Measurements from ENCODE around the gene TLNRD1.

Gene TLNRD1

GRCh38 chr15:81047928-81048327 is 47.2 kb downstream of the TLNRD1 start:
- TF ChIP-seq CTCF (IDR thresholded peaks at IDR 0.05; ENCODE audit: extremely low read depth, insufficient read depth, missing control alignments) = no peak
- no peak for DNase-seq (ENCODE audit: low spot score)
- in situ Hi-C loops (cut with MboI; ENCODE audit: low pct_unique_long_range_greater_than_20kb, low sequenced_read_pairs, unreplicated experiment) = no loop called here

GRCh38 chr15:81049835-81050234 is 49.1 kb downstream of the TLNRD1 start:
- TF ChIP-seq CTCF (IDR thresholded peaks at IDR 0.05; ENCODE audit: extremely low read depth, insufficient read depth, missing control alignments) = no peak
- no peak for DNase-seq (ENCODE audit: low spot score)
- in situ Hi-C loops (cut with MboI; ENCODE audit: low pct_unique_long_range_greater_than_20kb, low sequenced_read_pairs, unreplicated experiment) = no loop called here

- DNase-seq (ENCODE audit: low spot score) = no peak
- in situ Hi-C loops (cut with MboI; ENCODE audit: low pct_unique_long_range_greater_than_20kb, low sequenced_read_pairs, unreplicated experiment) = no loop called here
- TF ChIP-seq CTCF (IDR thresholded peaks at IDR 0.05; ENCODE audit: extremely low read depth, insufficient read depth, missing control alignments) = no peak
Measured at GRCh38 chr15:81050259-81050658, 49.5 kb downstream of the TLNRD1 start.

GRCh38 chr15:81050805-81051204 is 50.1 kb downstream of the TLNRD1 start:
- no peak for TF ChIP-seq CTCF (IDR thresholded peaks at IDR 0.05; ENCODE audit: extremely low read depth, insufficient read depth, missing control alignments)
- DNase-seq (ENCODE audit: low spot score) = no peak
- in situ Hi-C loops (cut with MboI; ENCODE audit: low pct_unique_long_range_greater_than_20kb, low sequenced_read_pairs, unreplicated experiment) = no loop called here

GRCh38 chr15:81052046-81052445 is 51.3 kb downstream of the TLNRD1 start:
- TF ChIP-seq CTCF (IDR thresholded peaks at IDR 0.05; ENCODE audit: extremely low read depth, insufficient read depth, missing control alignments) = no peak
- in situ Hi-C loops (cut with MboI; ENCODE audit: low pct_unique_long_range_greater_than_20kb, low sequenced_read_pairs, unreplicated experiment) = no loop called here
- no peak for DNase-seq (ENCODE audit: low spot score)

- no peak for TF ChIP-seq CTCF (IDR thresholded peaks at IDR 0.05; ENCODE audit: extremely low read depth, insufficient read depth, missing control alignments)
- no peak for DNase-seq (ENCODE audit: low spot score)
- in situ Hi-C loops (cut with MboI; ENCODE audit: low pct_unique_long_range_greater_than_20kb, low sequenced_read_pairs, unreplicated experiment) = no loop called here
Measured at GRCh38 chr15:81053621-81054020, 52.9 kb downstream of the TLNRD1 start.

GRCh38 chr15:81054236-81054635 is 53.5 kb downstream of the TLNRD1 start:
- TF ChIP-seq CTCF (IDR thresholded peaks at IDR 0.05; ENCODE audit: extremely low read depth, insufficient read depth, missing control alignments) = no peak
- in situ Hi-C loops (cut with MboI; ENCODE audit: low pct_unique_long_range_greater_than_20kb, low sequenced_read_pairs, unreplicated experiment) = no loop called here
- DNase-seq (ENCODE audit: low spot score) = no peak

All from GM13977 (cell line).